HG02763 (cell line): Measurements from ENCODE around the gene DIPK1B.

Experiments used
- ATAC-seq: cut with Tn5 transposase; IDR thresholded peaks from one replicate; pipeline ENCODE4 v1.9.1; 2021; ENCODE audit warnings: mild to moderate bottlenecking, moderate library complexity; ENCODE audit not compliant: unreplicated experiment

Gene DIPK1B

DNA sequence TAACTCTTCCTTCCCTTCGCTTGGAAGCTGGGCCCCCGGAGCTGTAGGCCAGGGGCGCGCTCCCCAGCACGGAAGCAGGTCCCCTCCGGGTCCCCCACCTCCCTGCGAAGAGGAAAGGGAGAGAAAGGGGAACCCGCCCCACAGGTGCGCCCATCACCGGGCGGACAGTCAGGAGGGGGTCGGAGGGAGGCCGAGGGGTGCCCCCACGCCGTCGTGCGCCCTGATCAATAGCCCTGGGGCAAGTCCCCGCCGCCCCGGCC, 25.9 kb upstream of the DIPK1B start:
- ATAC-seq = no peak

DNA sequence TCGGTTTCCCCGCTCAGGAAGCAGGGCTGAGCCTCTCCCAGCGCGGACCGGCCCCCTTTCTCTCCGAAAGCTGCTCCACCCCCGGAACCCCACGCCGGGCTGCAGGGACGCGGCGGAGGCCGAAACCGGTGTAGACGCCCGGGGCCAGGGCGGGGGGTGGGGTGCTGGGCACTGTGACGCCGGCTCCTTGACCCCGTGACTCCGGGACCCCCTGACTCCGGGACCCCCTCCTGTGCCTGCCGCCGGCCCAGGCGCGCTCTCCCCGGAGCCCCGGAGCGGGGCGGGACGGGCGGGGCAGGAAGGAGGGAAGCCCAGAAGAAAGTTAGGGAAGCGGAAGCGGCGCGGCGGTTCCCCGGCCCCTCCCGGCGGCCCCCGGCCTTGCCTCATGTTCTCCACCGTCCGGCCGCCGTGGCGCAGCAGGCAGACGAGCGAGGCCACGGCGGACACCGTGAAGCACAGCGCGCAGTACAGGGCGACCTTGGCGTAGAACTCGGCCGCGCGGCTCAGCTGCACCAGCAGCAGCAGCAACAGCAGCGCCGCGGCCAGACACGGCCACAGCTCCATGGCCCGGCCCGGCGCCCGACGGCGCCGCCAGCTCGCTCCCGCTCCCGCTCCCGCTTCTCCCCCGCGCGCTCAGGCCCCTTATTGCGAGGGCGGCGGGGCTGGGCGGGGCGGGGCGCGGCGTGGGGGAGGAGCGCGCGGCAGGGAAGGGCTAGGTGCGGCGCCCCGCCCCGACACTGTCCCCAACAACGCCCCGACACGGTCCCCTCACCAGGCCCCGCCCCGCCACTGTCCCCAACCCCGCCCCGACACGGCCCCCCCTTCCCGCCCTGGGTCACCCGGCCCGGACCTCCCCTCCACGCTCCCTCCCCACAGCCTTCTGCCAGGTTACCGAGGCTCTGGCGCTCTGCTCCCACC, 25.3 kb upstream of the DIPK1B start, which contains the start of gene AGPAT2:
AGPAT2 (minus strand) TSS at position 664 of the 918 bp plus-strand sequence; CDS start at position 564, 100 bp downstream.
- peak; percentile 62 for ATAC-seq

DNA sequence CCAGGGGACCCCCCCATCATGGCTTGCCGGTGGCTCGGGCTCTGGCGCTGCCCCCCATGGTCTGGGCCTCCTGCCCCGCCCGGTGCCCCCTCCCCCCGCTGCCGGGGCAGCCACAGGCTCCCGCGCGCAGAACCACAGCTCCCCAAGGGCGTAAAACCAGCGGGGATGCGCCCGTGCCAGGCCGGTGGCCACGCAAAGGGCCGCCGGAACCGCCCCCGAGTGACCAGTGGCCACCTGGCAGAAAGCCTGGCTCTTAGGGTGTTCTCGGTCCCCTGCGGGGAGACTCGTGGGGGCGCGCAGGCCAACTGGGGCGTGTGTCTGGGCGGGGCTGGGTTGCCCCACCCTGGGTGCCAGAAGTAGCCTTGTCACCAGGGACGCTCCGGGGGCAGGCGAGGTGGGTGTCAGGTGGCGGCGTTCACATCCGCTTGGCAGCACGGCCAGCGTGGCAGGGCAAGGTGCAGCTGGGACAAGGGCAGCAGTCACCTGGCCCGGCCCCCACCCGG, 24.6 kb upstream of the DIPK1B start:
- ATAC-seq = no peak

DNA sequence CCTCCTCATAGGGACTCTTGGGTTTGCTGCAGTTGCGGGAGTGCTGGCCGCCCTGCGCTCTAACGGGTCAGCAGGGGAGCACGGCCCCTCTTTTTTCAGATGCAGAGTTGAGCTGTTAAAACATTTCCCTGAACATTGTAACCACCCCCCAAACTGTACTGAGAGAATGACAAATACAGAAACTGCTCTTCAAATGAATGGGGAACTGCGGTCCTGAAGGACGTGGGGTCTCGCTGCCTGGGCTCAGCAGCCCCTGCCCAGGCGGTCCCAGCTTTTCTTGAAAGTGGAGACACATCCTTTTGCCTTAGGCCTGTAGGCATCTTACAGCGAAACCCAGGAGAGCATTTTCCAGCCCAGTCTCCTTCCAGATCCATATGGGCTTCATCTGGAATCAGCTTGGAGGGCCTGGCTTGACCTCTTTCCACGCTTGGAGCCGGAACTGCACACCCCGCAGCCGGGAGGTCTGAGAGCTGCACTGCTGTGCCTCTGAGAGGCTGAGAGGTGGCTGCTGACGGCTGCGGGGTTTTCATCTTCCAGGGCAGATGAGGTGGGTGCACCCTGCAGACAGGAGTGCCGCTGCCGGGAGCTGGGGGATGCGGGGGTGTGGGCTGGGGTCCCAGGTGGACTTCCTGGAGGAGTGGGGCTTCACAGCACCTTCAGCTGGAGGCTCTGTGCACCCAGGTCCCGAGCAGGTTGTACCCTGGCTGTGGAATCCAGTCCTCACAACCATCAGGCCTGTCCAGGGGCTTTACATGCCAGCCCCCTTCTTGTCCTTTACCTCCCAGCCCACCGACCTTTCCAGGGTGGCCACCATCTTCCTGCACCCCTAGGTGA, 23.9 kb upstream of the DIPK1B start:
- no peak for ATAC-seq

DNA sequence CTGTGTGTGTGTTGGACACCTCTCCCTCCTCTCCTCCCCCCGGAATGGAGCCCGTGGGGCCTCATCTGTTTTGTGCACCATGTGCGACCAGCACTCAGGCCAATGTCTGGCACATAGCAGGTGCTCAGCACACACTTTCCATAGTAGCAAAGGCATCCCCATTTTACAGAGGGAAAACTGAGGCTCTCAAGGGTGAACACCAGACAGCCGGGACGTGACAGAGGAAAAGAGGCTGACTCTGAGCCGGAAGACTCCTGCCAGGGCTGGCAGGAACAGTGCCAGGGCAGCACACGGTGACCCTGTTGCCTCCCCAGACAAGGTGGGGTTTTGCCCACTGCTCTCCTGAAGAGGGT, 23.3 kb upstream of the DIPK1B start:
- ATAC-seq = no peak

DNA sequence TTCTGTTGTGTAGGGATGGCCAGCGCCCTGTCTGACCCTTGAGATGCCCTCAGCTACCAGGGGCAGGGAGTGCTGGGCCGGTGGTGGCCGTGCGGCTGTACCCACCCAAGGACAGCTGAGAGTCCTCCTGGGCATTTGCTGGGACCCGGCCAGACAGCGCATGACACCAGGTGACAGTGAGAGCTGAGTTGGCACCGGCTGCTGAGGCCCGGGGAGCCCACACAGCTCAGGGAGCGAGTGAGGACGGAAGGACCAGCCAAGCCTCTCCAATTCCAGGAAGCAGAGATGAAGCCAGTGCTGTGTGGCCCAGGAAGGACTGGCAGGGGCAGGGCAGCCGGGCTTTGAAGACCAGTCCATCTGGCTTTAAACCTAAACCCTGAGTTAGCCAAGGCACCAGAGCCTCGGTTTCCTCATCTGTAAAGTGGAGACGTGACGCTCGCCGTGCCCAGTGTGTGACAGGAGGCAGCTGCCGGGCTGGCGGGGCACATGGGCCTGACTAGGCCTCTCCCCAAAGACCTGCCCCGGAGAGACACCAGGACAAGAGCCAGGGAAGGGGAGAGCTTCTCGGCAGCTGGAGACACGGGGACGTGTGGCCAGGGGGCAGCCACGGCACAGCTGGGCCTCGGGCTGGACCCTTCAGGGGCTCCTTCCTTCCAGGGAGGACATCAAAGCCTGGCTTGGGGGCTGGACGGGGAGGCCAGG, 22.1 kb upstream of the DIPK1B start:
- no peak for ATAC-seq

DNA sequence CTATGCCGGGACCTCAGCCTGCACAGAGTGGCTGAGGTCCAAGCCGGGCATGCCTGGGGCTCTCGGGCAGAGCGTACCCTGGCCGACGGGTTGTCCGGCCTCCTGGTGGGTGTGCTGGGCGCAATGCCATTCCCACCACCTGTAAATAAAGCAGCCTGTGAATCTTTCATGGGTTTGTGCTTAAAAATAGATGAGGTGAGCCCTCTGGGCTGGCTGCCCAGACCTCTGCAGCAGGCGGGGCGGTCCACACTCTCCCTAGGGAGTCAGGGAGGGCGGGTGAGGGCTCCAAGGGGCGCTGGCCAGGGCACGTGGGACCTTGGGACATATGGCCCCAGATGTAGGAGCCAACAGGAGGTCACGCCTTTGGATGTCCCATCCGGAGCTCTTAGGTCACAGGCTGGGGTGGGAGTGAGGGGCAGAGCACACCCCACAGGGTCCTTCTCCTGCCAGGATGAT, 21.5 kb upstream of the DIPK1B start:
- no peak for ATAC-seq

DNA sequence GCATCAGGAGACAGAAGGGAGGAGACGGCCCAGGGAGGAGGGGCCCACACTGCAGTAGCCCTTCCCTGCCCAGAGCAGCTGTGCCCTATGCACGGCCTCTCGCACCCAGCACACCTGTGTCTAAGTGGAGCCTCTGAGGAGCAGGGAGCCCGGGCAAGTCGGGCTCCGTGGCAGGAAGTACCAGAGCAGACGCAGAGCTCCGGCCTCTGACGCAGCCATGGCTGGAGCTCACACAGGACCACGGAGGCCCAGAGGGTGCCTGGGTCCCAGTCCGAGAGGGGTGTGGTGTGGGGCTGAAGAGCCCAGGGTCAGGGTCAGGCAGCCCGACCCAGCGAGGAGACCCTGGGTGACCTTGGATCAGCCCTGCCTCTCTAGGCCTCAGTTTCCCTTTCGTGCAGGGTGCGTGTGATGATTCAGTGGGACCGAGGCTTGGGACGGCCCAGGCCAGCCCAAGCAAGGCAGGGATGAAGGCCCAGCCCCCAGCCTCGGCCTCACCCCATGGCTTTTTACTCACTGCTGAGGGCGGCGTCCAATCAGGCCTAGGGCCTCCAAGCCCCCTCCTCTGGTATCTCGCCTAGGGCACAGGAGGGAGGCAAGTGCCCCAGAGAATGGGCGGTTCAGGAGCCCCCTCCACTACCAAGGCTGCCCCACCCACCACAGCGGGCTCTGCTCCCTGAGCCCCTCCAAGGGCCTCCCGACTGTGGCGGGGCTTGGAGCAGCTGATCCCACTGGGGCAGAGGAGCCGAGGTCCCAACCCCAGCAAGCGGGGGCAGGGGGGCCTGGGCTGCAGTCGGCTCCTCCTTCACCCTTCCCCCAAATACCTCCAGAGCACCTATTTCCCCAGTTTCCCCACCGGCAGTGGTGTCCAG, 20.8 kb upstream of the DIPK1B start:
- ATAC-seq = no peak

DNA sequence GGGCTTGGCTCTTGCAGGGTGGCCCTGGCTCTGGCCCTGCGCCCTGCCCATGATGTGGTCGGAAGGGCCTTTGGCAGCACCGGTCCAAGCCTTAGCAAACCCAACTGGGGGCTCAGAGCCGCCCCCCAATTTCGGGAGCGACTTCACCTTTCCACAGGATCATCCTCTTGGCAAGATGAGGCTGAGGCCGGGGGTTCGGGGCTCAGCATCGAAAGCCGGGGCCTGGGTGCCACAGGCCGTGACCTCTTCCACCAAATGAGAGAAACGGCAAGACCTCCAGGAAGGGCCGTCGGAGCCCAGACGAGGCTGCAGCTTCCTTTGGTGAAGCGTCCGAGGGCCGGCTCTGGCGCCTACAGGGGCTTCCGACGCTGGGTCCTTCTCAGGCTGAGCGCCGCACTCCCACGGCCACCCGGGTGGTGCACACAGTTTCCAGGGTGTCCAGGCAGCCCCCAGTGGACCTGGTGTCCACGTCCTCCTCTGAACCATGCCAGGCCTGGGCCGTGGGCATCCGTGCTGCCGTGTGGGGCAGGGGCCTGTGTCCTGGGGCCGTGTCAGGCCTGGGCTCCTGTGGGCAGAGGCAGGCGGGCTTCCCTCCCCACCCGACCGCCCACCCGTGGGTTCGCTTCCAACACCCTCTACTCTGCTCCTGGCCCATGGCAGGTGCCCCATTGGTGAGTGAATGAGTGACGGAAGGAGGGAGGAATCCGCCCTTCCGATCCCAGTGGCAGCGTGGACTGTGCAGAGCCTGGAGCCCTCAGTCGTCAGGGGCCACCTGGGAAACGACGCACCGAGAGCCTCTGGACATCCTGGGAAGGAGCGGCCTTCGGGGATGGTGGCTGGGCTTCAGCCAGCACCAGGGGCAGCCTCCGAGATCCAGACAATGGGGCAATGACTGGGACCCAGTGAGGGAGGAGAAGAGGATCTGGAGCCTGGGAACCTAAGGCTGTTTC, 19.9 kb upstream of the DIPK1B start:
- ATAC-seq = no peak

DNA sequence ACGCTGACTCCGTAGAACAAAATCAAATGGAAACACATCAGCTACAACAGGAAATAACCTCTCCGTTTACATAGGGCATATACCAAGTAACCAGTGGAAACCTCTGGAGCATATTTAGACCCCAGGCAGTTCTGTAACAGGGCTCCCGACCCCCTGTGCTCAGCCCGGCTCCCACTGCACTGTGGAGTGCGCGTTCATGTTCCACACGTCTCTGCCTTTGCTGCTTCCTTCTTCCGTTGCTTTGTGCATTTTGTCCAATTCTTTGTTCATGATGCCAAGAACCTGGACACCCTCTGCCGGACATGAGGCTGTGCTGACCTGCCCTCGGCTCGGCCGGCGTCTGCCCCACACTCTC, 19.3 kb upstream of the DIPK1B start:
- no peak for ATAC-seq

DNA sequence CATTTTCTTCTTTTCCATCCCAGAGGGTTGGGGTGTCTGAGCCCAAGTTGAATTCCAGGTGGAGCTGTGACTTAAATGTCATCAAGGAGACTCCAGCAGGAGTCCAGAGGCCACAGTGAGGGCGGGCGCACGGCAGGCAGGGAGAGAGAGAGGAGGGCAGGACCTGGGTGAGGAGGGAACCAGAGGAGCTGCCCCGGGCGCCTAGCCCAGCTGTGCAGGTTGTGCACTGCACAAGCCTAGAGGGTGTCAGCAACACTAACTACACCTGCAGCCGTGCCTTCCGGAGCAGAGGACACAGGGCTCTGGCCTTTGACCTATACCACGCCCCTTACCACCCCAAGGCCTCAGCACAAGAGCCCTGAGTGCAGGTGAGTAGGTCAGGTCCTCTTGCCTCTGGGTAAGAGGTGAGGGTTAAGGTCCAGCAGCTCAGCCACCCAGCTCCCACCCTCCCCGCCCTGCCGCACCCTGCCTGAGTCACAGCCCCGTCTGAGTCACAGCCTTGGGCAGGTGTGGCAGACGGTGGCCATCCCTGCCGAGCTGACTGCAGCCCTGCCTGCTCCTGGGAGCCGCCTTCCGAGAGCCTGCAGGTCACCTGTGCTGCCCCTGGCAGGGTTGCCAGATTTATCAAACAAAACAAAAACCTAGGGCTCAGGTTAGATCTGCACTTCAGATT, 18.7 kb upstream of the DIPK1B start:
- ATAC-seq = no peak

DNA sequence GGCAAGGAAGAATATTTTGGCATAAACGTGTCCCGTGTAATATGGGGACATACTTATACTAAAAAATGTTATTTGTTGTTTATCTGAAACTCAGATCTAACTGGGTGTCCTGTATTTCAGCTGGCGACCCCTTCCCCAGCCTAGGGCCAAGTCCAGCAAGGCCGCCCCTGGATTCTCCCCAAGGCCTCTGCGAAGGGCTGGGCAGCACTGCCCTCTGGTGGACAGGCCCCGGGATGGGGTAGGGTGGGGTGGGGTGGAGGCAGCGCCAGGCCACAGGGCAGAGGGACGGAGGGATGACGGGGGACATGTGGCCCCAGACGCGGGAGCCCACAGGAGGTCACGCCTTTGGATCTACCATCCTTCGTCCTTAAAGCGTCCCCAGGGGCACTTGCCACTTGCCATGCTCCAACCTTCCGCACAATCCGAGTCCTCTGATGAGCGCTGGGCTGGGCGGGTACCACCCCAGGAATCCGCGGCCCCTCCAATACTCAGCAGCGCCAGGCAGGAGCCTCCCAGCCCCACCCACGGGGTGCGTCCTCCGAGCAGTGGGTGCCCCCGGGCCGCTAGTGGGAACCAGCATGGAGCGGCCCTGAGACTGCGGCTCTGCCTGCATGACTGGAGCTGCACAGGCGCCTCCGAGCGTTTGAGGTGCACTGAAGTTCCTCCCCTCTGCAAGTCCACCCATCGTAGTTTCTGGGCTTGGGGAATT, 18.1 kb upstream of the DIPK1B start:
- ATAC-seq = no peak

DNA sequence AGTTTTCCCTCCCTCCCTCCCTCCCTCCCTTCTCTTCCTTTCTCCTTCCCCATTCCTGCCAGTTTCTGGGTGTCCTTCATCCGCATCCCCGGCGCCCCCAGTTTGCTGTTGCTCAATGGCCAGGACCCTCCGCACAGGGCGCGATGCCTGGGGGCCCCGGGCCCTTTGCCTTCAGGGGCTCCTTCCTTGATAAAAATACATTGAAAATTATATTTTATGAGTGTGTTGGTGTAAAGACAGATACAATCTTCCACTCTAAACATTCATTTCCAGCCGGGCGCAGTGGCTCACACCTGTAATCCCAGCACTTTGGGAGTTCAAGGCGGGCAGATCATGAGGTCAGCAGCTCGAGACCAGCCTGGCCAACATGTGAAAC, 17.5 kb upstream of the DIPK1B start:
- ATAC-seq = no peak

DNA sequence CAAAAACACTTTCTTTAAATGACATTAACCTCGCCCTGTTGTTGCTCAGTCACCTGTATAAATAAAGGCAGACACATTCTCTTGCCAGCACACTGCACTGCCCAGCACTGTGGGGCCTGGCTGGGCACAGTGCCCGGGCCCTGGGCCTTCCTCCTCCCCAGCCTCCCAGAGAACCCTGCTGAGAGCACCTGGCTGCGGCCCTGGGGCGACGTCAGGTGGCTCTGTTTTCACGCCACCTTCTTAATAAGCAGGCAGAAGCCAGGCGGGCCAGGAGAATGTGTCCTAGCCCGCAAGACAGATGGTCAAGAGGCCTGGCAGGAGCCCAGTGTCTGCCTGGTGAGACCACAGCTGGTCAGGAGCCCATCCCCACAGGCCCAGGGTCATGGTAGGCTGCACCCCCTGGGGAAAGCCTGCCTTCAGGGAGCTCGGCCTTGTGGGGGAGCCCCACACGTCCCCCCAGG, 16.9 kb upstream of the DIPK1B start:
- no peak for ATAC-seq

DNA sequence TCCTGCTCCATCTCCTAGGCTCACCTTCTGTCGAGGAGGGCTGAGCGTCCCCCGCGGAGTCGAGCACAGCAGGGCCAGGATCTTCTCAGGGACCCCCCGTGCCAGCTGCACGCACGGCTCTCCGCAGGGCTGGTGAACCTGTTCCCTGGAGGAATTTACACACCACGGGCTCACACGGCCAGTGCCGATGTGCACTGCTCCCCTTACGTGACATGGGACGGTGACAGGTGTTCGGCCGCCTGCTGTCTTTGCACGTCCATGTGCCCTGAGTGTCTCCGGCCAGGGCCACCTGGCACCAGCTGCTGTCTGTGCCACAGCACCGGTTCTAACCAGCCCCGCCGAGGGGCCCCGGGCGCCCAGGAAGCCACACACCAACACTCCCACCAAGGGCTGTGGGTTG, 16.4 kb upstream of the DIPK1B start:
- ATAC-seq = no peak

DNA sequence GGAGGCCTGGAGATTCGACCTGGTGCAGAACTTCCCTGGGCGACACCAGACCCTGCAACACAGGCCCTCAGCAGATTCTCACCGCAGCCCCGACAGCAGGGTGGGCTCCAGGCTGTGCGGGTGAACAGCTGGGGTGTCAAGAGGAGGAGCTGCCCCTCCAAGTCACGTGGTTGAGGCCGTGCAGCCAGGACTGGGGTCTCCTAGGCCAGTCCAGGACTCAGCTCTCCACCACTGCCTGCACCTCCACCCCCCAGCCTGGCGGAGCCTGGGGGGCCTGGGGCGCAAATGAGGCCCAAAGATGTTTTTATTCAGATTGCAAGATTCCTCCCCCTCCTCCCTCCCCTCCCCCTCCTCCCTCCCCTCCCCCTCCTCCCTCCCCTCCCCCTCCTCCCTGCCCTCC, 15.9 kb upstream of the DIPK1B start:
- no peak for ATAC-seq

DNA sequence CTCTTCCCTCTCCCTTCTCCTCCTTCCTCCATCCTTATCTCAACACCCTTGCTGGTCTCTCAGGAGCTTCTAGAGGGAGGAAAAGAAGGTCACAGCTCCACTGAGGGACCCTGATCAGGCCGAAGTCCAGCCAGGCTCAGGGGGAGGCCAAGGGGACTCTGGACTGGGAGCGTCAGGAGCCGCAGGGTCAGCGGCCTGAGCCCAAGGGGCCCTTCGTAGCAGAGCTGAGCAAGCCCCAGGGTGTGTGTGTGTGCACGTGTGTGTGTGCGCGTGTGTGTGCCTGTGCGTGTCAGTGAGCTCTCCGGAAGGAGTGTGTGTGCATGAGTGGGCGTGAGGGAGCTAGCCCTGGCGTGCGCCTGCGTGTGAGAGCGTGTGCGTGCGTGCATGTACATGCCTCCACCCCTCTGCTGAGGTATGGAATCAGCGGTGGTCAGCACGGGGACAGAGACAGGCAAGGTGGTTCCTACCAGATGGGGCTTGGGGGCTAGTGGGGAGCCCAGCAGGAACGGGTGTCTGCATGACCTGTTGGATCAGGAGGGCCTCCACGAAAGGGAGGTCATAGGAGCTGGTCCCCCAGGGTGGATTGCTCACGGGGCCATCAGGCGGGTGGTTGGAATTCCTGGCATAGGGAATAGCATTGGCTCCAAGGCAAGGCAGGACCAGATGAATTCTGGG, 15.1 kb upstream of the DIPK1B start:
- no peak for ATAC-seq
